ENCODE measurements around the gene GLTP. TPM values are rescaled to one million over a fixed set of nuclear protein-coding genes. Genes with fewer than 3 reads are reported as not detected.
"Not testable (repeated sequence)": the region's sequence is repeated elsewhere in the genome, so short reads cannot be mapped to it uniquely, and the experiment has no call there.

The GLTP gene
- total RNA-seq, 1 experiment from 2014 or later, result 25.8 TPM

DNA sequence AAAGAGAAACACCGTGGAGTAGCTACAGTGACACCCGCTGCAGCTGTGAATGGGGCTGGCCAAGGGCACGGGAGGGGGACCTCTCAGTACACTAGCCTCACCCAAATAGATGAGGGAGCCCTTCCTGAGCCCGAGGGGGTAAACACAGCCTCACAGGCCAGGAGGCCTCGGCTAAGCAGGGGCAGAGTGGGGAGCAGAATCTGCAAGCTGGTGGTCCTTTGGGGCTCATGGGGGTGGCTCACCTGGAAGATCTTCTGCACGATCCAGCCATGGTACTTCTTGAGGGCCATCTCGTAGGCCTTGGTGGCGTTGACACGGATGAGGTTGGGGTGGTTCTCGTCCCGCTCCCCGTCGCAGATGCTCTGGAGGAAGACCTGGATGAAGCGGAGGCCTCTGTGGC is 25.0 kb downstream of the GLTP start:
- Mint-ChIP-seq H3K4me3 (no peak overlapping the region), H3K27ac (no peak overlapping the region)
- CTCF ChIA-PET, result interaction anchor here (4.7 kb wide), 1 partner anchor 55 kb away, joined by 43 read pairs; no protein-coding TSS in a partner anchor

DNA sequence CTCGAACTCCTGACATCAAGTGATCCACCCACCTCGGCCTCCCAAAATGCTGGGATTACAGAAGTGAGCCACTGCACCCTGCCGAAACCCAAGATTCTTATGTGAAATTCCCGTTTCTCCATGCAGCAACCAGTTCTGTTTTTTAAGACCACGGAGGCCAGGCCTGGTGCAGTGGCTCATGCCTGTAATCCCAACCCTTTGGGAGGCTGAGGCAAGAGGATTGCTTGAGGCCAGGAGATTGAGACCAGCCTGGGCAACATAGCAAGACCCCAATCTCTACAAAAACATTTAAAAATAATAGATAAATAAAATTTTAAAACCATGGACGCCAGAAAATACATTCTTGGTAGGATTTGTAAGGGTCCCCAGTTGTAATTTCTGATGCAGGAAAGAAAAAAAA is 29.8 kb downstream of the GLTP start:
- POLR2A ChIA-PET; H3K27ac Mint-ChIP-seq; ATAC-seq; H3K36me3 Mint-ChIP-seq; H3K4me3 Mint-ChIP-seq; H3K4me1 Mint-ChIP-seq; H3K27me3 Mint-ChIP-seq (ENCODE audit: low read depth); DNase-seq (ENCODE audit: low spot score); H3K9me3 Mint-ChIP-seq: not testable (repeated sequence)
- CTCF ChIA-PET, result interaction anchor here (0.6 to 1.0 kb wide), 3 partner anchors 9 to 233 kb away, joined by 3 to 5 read pairs (median 5); no protein-coding TSS in a partner anchor
- TF ChIP-seq ZNF121 (CRISPR knock-in tag; IDR thresholded peaks at IDR 0.05), result peak; percentile 62; the same call in 1 of the 2 replicates

More for the DNA sequence above, 25.0 kb downstream of the GLTP start:
- peaks cover 6% of the 10 kb centered on the region; the same call in 1 of the 2 replicates for H3K36me3 Mint-ChIP-seq
- no peaks in the 10 kb centered on the region for H3K27me3 Mint-ChIP-seq (ENCODE audit: low read depth)
- H3K4me1 Mint-ChIP-seq, result no peaks in the 10 kb centered on the region
- no peak for DNase-seq (ENCODE audit: low spot score)
- no peaks in the 10 kb centered on the region for H3K9me3 Mint-ChIP-seq
- POLR2A ChIA-PET, result interaction anchor here (0.5 kb wide), 1 partner anchor 80 kb away, joined by 3 read pairs; no protein-coding TSS in a partner anchor
- ATAC-seq, result no peak
- TF ChIP-seq SP1 (CRISPR knock-in tag; conservative IDR thresholded peaks at IDR 0.05), result no peak

DNA sequence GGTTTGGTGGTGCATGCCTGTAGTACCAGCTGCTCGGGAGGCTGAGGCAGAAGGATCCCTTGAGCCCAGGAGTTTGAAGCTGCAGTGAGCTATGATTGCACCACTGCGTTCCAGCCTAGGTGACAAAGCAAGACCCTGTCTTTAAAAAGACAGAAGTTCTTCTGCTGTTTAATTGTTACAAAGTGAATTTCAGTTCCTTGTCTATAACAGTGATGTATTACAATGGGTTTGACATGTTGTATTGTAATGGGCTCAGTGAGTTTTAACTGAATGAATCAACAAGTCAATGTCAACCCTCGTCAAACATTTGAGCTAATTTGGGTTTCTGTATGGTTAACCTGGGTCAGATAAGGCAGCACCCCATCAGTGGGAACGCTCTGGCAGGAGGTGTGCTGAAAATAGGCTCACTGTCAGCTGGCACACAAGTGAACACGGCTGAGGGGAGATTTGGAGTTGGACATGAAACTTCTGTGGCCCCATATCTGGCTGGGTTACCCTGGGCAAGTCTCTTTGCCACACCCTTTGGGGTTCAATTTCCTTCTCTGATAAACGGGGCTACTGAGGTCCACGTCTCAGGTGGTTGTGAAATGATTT is 33.1 kb downstream of the GLTP start:
- ATAC-seq (no peak), DNase-seq (ENCODE audit: low spot score) (no peak)
- no peaks in the 10 kb centered on the region; the same call in 1 of the 2 replicates for H3K27me3 Mint-ChIP-seq (ENCODE audit: low read depth)
- H3K36me3 Mint-ChIP-seq, result peaks cover 3% of the 10 kb centered on the region; the same call in 1 of the 2 replicates
- H3K27ac Mint-ChIP-seq, result no peak overlapping the region; the same call in 1 of the 2 replicates
- ChIA-PET CTCF (interaction anchor here (0.7 to 2.8 kb wide), 6 partner anchors 41 to 83 kb away, joined by 3 to 14 read pairs (median 3); no protein-coding TSS in a partner anchor), POLR2A (no interaction called here)
- no peaks in the 10 kb centered on the region for H3K9me3 Mint-ChIP-seq
- TF ChIP-seq FOXP1 (CRISPR knock-in tag; IDR thresholded peaks at IDR 0.05; ENCODE audit: borderline replicate concordance) (no peak), ZNF317 (CRISPR knock-in tag; IDR thresholded peaks at IDR 0.05; ENCODE audit: borderline replicate concordance, low read depth) (no peak), ESRRA (CRISPR knock-in tag; IDR thresholded peaks at IDR 0.05; ENCODE audit: borderline replicate concordance) (no peak), ZNF671 (CRISPR knock-in tag; IDR thresholded peaks at IDR 0.05) (no peak)
- TF ChIP-seq, protein P1, sequence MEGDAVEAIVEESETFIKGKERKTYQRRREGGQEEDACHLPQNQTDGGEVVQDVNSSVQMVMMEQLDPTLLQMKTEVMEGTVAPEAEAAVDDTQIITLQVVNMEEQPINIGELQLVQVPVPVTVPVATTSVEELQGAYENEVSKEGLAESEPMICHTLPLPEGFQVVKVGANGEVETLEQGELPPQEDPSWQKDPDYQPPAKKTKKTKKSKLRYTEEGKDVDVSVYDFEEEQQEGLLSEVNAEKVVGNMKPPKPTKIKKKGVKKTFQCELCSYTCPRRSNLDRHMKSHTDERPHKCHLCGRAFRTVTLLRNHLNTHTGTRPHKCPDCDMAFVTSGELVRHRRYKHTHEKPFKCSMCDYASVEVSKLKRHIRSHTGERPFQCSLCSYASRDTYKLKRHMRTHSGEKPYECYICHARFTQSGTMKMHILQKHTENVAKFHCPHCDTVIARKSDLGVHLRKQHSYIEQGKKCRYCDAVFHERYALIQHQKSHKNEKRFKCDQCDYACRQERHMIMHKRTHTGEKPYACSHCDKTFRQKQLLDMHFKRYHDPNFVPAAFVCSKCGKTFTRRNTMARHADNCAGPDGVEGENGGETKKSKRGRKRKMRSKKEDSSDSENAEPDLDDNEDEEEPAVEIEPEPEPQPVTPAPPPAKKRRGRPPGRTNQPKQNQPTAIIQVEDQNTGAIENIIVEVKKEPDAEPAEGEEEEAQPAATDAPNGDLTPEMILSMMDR (IDR thresholded peaks at IDR 0.05), result no peak
- TF ChIP-seq, protein P2, sequence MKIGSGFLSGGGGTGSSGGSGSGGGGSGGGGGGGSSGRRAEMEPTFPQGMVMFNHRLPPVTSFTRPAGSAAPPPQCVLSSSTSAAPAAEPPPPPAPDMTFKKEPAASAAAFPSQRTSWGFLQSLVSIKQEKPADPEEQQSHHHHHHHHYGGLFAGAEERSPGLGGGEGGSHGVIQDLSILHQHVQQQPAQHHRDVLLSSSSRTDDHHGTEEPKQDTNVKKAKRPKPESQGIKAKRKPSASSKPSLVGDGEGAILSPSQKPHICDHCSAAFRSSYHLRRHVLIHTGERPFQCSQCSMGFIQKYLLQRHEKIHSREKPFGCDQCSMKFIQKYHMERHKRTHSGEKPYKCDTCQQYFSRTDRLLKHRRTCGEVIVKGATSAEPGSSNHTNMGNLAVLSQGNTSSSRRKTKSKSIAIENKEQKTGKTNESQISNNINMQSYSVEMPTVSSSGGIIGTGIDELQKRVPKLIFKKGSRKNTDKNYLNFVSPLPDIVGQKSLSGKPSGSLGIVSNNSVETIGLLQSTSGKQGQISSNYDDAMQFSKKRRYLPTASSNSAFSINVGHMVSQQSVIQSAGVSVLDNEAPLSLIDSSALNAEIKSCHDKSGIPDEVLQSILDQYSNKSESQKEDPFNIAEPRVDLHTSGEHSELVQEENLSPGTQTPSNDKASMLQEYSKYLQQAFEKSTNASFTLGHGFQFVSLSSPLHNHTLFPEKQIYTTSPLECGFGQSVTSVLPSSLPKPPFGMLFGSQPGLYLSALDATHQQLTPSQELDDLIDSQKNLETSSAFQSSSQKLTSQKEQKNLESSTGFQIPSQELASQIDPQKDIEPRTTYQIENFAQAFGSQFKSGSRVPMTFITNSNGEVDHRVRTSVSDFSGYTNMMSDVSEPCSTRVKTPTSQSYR (CRISPR knock-in tag; IDR thresholded peaks at IDR 0.05), result no peak
- no peak overlapping the region for H3K4me3 Mint-ChIP-seq
- peaks cover 4% of the 10 kb centered on the region; the same call in 1 of the 2 replicates for H3K4me1 Mint-ChIP-seq

DNA sequence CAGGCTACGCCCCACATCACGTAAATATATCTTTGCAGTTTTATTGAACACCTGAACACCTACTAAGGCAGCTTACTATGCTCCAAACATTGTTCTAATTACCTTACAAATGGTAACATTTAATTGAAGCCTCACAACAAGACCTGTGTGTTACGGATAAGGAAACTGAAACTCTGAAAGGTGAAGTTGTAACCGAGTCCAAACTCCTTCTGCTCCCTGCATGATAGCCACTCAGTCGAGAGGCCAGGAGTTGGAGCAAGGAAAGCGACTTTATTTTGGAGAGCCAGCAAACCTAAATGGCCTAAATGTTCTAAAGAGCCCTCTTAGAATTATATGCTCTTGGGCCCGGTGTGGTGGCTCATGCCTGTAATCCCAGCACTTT is 34.5 kb downstream of the GLTP start:
- Mint-ChIP-seq H3K9me3 (no peaks in the 10 kb centered on the region), H3K4me3 (no peak overlapping the region), H3K27ac (no peak overlapping the region), H3K4me1 (peaks cover 5% of the 10 kb centered on the region), H3K27me3 (ENCODE audit: low read depth) (no peaks in the 10 kb centered on the region; the same call in 1 of the 2 replicates), H3K36me3 (no peaks in the 10 kb centered on the region)
- ATAC-seq, result no peak
- ChIA-PET CTCF (interaction anchor here (0.6 to 2.8 kb wide), 47 partner anchors 8 to 369 kb away, joined by 3 to 68 read pairs (median 6); partner anchors contain the start of genes ANKRD13A, GLTP, KCTD10 and MMAB), POLR2A (interaction anchor here (0.5 kb wide), 1 partner anchor 28 kb away, joined by 8 read pairs; no protein-coding TSS in a partner anchor)
- no peak for DNase-seq (ENCODE audit: low spot score)
- no peak for TF ChIP-seq NFYB (CRISPR knock-in tag; conservative IDR thresholded peaks at IDR 0.05; ENCODE audit: low read depth)
- TF ChIP-seq HMGA2 (CRISPR knock-in tag; IDR thresholded peaks at IDR 0.05), result no peak
- TF ChIP-seq, protein P3, sequence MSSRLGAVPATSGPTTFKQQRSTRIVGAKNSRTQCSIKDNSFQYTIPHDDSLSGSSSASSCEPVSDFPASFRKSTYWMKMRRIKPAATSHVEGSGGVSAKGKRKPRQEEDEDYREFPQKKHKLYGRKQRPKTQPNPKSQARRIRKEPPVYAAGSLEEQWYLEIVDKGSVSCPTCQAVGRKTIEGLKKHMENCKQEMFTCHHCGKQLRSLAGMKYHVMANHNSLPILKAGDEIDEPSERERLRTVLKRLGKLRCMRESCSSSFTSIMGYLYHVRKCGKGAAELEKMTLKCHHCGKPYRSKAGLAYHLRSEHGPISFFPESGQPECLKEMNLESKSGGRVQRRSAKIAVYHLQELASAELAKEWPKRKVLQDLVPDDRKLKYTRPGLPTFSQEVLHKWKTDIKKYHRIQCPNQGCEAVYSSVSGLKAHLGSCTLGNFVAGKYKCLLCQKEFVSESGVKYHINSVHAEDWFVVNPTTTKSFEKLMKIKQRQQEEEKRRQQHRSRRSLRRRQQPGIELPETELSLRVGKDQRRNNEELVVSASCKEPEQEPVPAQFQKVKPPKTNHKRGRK (CRISPR knock-in tag; IDR thresholded peaks at IDR 0.05; ENCODE audit: borderline replicate concordance), result no peak
- no peak for TF ChIP-seq IRF2 (CRISPR knock-in tag; IDR thresholded peaks at IDR 0.05; ENCODE audit: borderline replicate concordance, low read depth)
- TF ChIP-seq FOXK1 (CRISPR knock-in tag; IDR thresholded peaks at IDR 0.05), result no peak
- TF ChIP-seq GTF2I (CRISPR knock-in tag; conservative IDR thresholded peaks at IDR 0.05), result no peak
- TF ChIP-seq ZNF416 (CRISPR knock-in tag; IDR thresholded peaks at IDR 0.05), result no peak
- TF ChIP-seq MXD4 (CRISPR knock-in tag; IDR thresholded peaks at IDR 0.05; ENCODE audit: borderline replicate concordance), result no peak
- no peak for TF ChIP-seq ZNF317 (CRISPR knock-in tag; IDR thresholded peaks at IDR 0.05; ENCODE audit: borderline replicate concordance, low read depth)
- TF ChIP-seq, protein P4, sequence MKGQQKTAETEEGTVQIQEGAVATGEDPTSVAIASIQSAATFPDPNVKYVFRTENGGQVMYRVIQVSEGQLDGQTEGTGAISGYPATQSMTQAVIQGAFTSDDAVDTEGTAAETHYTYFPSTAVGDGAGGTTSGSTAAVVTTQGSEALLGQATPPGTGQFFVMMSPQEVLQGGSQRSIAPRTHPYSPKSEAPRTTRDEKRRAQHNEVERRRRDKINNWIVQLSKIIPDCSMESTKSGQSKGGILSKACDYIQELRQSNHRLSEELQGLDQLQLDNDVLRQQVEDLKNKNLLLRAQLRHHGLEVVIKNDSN (CRISPR knock-in tag; IDR thresholded peaks at IDR 0.05), result no peak
- TF ChIP-seq, protein P5, sequence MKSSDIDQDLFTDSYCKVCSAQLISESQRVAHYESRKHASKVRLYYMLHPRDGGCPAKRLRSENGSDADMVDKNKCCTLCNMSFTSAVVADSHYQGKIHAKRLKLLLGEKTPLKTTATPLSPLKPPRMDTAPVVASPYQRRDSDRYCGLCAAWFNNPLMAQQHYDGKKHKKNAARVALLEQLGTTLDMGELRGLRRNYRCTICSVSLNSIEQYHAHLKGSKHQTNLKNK (CRISPR knock-in tag; IDR thresholded peaks at IDR 0.05), result no peak

Data from WTC11 (cell line).